ENCODE results near the gene UBQLN2.

GRCh38 chrX:56615282-56615681 is 51.9 kb downstream of the UBQLN2 start:
- no peak for TF ChIP-seq CTCF (IDR thresholded peaks at IDR 0.05)
- no peak for TF ChIP-seq POLR2AphosphoS5 (IDR thresholded peaks at IDR 0.05)

All from stomach (tissue), 4 donors.